GM19468 (cell line): ENCODE results near the gene DNAAF5.

Experiments used
- ATAC-seq: cut with Tn5 transposase; IDR thresholded peaks from one replicate; pipeline ENCODE4 v1.9.1; 2021; ENCODE audit warnings: mild to moderate bottlenecking, moderate library complexity, moderate number of reproducible peaks; ENCODE audit not compliant: unreplicated experiment; ENCODE audit errors: extremely low read depth

DNAAF5 gene

DNA sequence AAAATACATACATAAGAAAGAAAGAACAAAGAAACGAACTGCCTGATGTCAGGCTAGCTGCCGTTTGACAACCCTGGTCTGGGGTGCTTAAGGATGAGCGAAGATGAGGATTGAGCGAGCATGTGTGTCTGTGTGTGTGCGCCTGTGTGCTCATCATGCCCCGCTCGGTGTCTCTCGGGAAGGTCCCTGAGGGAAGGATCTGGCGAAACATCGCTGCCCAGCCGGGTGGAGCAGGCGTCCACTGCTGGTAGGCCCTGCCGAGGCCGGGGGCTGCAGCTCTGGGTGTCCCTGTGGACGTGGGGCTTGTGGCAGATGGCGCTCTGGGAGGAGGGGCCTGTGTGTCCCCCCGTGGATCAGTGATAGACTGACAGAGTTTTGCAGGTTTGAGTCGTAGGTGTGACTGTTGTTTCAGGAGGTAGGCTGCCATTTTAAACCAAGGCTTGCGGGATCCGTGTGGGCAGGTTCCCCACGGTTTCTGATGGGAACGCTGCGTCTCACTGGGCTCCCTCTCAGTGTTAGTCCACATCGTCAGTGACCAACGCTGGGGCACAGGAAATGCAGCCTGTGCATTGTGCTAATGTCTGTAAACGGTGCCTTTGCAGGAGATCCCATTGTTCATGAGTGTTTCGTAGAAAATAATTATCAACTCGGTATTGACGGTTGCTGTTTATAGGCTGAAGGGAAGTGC lies 99.9 kb downstream of the DNAAF5 start:
- ATAC-seq, result no peak

- no peak for ATAC-seq
Measured at GRCh38 chr7:828793-829561, 102.5 kb downstream of the DNAAF5 start.

- no peak for ATAC-seq
Measured at GRCh38 chr7:830069-830468, 103.6 kb downstream of the DNAAF5 start.

- no peak for ATAC-seq
Measured at GRCh38 chr7:831596-832166, 105.2 kb downstream of the DNAAF5 start.

GRCh38 chr7:832167-832967 lies 105.9 kb downstream of the DNAAF5 start, which contains the start of gene SUN1:
Gene SUN1 (plus strand): TSS chr7:832476. CDS start chr7:832525, 49 bp downstream.
- no peak for ATAC-seq

- no peak for ATAC-seq
Measured at GRCh38 chr7:832968-833424, 106.5 kb downstream of the DNAAF5 start.

- no peak for ATAC-seq
Measured at GRCh38 chr7:833601-834258, 107.2 kb downstream of the DNAAF5 start.

DNA sequence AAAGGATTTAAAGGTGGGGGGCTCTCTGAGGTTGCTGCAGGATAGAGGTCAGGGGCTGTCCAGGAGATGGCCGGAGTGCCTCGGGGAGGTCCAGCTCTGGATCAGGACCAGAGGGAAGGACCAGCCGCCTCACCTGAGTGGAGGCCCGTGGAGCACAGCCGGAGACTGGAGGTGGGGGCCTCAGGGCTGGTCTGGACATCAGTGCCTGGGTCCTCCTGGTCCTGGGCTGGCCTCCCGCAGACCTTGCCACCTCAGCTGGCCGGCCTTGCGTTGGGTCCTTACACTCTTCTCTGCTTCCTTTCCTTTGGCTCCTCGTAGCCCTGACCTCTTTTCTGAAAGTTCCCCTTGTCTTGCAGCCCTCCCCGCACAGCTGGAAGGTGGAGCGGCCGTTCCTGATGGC lies 107.8 kb downstream of the DNAAF5 start:
- ATAC-seq, result no peak

- no peak for ATAC-seq
Measured at GRCh38 chr7:835021-835420, 108.5 kb downstream of the DNAAF5 start.

GRCh38 chr7:835485-836401 lies 109.2 kb downstream of the DNAAF5 start:
- no peak for ATAC-seq
